Measurements from ENCODE around the gene MRPL12.

- TF ChIP-seq CTCF (IDR thresholded peaks at IDR 0.05) (no peak), ZNF232 (CRISPR knock-in tag; IDR thresholded peaks at IDR 0.05) (no peak), ELF4 (CRISPR knock-in tag; IDR thresholded peaks at IDR 0.05; ENCODE audit: low read depth) (no peak), USF1 (CRISPR knock-in tag; IDR thresholded peaks at IDR 0.05) (no peak), FOXP4 (CRISPR knock-in tag; IDR thresholded peaks at IDR 0.05) (no peak), CREM (CRISPR knock-in tag; IDR thresholded peaks at IDR 0.05) (no peak), ESRRA (CRISPR knock-in tag; IDR thresholded peaks at IDR 0.05; ENCODE audit: borderline replicate concordance) (no peak)
- TF ChIP-seq, protein P1, sequence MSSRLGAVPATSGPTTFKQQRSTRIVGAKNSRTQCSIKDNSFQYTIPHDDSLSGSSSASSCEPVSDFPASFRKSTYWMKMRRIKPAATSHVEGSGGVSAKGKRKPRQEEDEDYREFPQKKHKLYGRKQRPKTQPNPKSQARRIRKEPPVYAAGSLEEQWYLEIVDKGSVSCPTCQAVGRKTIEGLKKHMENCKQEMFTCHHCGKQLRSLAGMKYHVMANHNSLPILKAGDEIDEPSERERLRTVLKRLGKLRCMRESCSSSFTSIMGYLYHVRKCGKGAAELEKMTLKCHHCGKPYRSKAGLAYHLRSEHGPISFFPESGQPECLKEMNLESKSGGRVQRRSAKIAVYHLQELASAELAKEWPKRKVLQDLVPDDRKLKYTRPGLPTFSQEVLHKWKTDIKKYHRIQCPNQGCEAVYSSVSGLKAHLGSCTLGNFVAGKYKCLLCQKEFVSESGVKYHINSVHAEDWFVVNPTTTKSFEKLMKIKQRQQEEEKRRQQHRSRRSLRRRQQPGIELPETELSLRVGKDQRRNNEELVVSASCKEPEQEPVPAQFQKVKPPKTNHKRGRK (CRISPR knock-in tag; IDR thresholded peaks at IDR 0.05; ENCODE audit: borderline replicate concordance): no peak
Observed at GRCh38 chr17:81738801-81739393, 35.7 kb downstream of the MRPL12 start.

All from WTC11 (cell line).